T1000 (cell line): ENCODE results near the gene PTCH1.

Experiments used
- DNase-seq: peaks from one replicate; lab custom pipeline; 2025; ENCODE audit warnings: mixed read lengths; lab: John Stamatoyannopoulos, UW

Gene PTCH1

GRCh38 chr9:95463148-95464060, 53.4 kb downstream of the PTCH1 start:
- no peak for DNase-seq

GRCh38 chr9:95462249-95463147, 54.3 kb downstream of the PTCH1 start:
- peak; percentile 13 for DNase-seq

GRCh38 chr9:95461448-95462248, 55.1 kb downstream of the PTCH1 start:
- no peak for DNase-seq

- no peak for DNase-seq
These were observed 56.1 kb downstream of the PTCH1 start for GRCh38 chr9:95460518-95461164.

GRCh38 chr9:95459851-95460517, 56.8 kb downstream of the PTCH1 start:
- no peak for DNase-seq

GRCh38 chr9:95459178-95459577, 57.6 kb downstream of the PTCH1 start:
- DNase-seq = no peak

- no peak for DNase-seq
These were observed 58.1 kb downstream of the PTCH1 start for GRCh38 chr9:95458666-95459065.

GRCh38 chr9:95457769-95458168, 59.0 kb downstream of the PTCH1 start:
- DNase-seq = no peak

- DNase-seq = no peak
These were observed 61.1 kb downstream of the PTCH1 start for GRCh38 chr9:95455714-95456113.

GRCh38 chr9:95452176-95452575, 64.6 kb downstream of the PTCH1 start:
- DNase-seq = no peak

- no peak for DNase-seq
These were observed 65.7 kb downstream of the PTCH1 start for GRCh38 chr9:95451065-95451426.

GRCh38 chr9:95450171-95451064, 66.4 kb downstream of the PTCH1 start:
- DNase-seq = no peak

GRCh38 chr9:95449016-95449415, 67.8 kb downstream of the PTCH1 start:
- DNase-seq = no peak

- no peak for DNase-seq
These were observed 68.9 kb downstream of the PTCH1 start for GRCh38 chr9:95447660-95448420.

- no peak for DNase-seq
These were observed 69.8 kb downstream of the PTCH1 start for GRCh38 chr9:95446984-95447383.

GRCh38 chr9:95446259-95446658, 70.5 kb downstream of the PTCH1 start:
- no peak for DNase-seq

GRCh38 chr9:95444160-95444559, 72.6 kb downstream of the PTCH1 start:
- no peak for DNase-seq

- DNase-seq = no peak
These were observed 73.5 kb downstream of the PTCH1 start for GRCh38 chr9:95443301-95443700.

- no peak for DNase-seq
These were observed 75.7 kb downstream of the PTCH1 start for GRCh38 chr9:95441081-95441480.
